Progenitor cell of endocrine pancreas (in vitro differentiated cells): ENCODE measurements around the gene RNPS1. TPM values are rescaled to one million over a fixed set of nuclear protein-coding genes. Genes with fewer than 3 reads are reported as not detected.
A peak's percentile ranks its signal among the peaks of the same experiment; 100 is the strongest.

Experiments
- DNase-seq: peaks from one replicate; pipeline ENCODE4 v3.0.0; 2021; ENCODE audit warnings: low spot score; ENCODE audit not compliant: unreplicated experiment
- H3K27ac Mint-ChIP-seq: 2 replicates; pipeline ENCODE4 v1.8.0; 2021; ENCODE audit warnings: mild to moderate bottlenecking, moderate library complexity, mixed read lengths
- H3K27me3 Mint-ChIP-seq: 2 replicates; pipeline ENCODE4 v1.8.0; 2021; ENCODE audit warnings: mixed read lengths
- H3K36me3 Mint-ChIP-seq: 2 replicates; pipeline ENCODE4 v1.8.0; 2022; ENCODE audit warnings: mixed read lengths; ENCODE audit not compliant: insufficient read depth
- H3K4me1 Mint-ChIP-seq: 2 replicates; pipeline ENCODE4 v1.8.0; 2021; ENCODE audit warnings: low read depth, mixed read lengths
- H3K4me3 Mint-ChIP-seq: 2 replicates; pipeline ENCODE4 v1.8.0; 2021; ENCODE audit warnings: low read depth, mild to moderate bottlenecking, moderate library complexity, mixed read lengths
- H3K9me3 Mint-ChIP-seq: 2 replicates; pipeline ENCODE4 v1.8.0; 2021; ENCODE audit warnings: low read depth, mixed read lengths
- CTCF ChIP-seq: fragments of 200-600 bp; sonication (generic); IDR thresholded peaks from one replicate; pipeline ENCODE4 v1.5.0; 2021; ENCODE audit warnings: antibody characterized with exemption, mild to moderate bottlenecking; ENCODE audit not compliant: unreplicated experiment
- total RNA-seq: library from RNA; stranded (reverse); gene quantifications from 2 replicates; pipeline ENCODE4 v1.2.1, GENCODE V29; 2021

RNPS1 gene
- total RNA-seq, 1 donor from 2014 or later = 237 TPM

GRCh38 chr16:2214719-2214968, 53.3 kb downstream of the RNPS1 start, which contains the start of gene PGP:
PGP (minus strand) TSS chr16:2214840; CDS start chr16:2214777, 63 bp downstream.
- no peak for DNase-seq
- H3K27ac Mint-ChIP-seq = peak within 1 kb of the TSS; percentile 98
- TF ChIP-seq CTCF = no peak
- no peaks in the 10 kb centered on the region for H3K27me3 Mint-ChIP-seq
- H3K4me1 Mint-ChIP-seq = peaks cover 13% of the 10 kb centered on the region
- no peaks in the 10 kb centered on the region for H3K36me3 Mint-ChIP-seq
- H3K4me3 Mint-ChIP-seq = peak within 1 kb of the TSS; percentile 86
- H3K9me3 Mint-ChIP-seq = no peaks in the 10 kb centered on the region

- TF ChIP-seq CTCF = peak; percentile 11
- no peaks in the 10 kb centered on the region for H3K27me3 Mint-ChIP-seq
- H3K4me3 Mint-ChIP-seq = peak overlapping the region; percentile 72
- H3K36me3 Mint-ChIP-seq = no peaks in the 10 kb centered on the region
- H3K9me3 Mint-ChIP-seq = no peaks in the 10 kb centered on the region
- peaks cover 13% of the 10 kb centered on the region for H3K4me1 Mint-ChIP-seq
- H3K27ac Mint-ChIP-seq = peak overlapping the region; percentile 49
- no peak for DNase-seq
Observed at GRCh38 chr16:2213817-2214718, 53.9 kb downstream of the RNPS1 start.

- Mint-ChIP-seq H3K9me3 (no peaks in the 10 kb centered on the region), H3K27ac (no peak overlapping the region), H3K4me3 (peak overlapping the region; percentile 72), H3K36me3 (peaks cover under 1% of the 10 kb centered on the region), H3K4me1 (peaks cover 13% of the 10 kb centered on the region), H3K27me3 (no peaks in the 10 kb centered on the region)
- no peak for TF ChIP-seq CTCF
- DNase-seq = no peak
Observed at GRCh38 chr16:2212362-2213324, 55.3 kb downstream of the RNPS1 start.

- H3K4me1 Mint-ChIP-seq = peaks cover 13% of the 10 kb centered on the region
- DNase-seq = no peak
- TF ChIP-seq CTCF = no peak
- no peak overlapping the region for H3K27ac Mint-ChIP-seq
- peaks cover 3% of the 10 kb centered on the region for H3K36me3 Mint-ChIP-seq
- H3K4me3 Mint-ChIP-seq = peak overlapping the region; percentile 26
- no peaks in the 10 kb centered on the region for H3K27me3 Mint-ChIP-seq
- no peaks in the 10 kb centered on the region for H3K9me3 Mint-ChIP-seq
Observed at GRCh38 chr16:2211923-2212347, 56.0 kb downstream of the RNPS1 start.
